HEK293 (cell line): ENCODE measurements around the gene CSTPP1.

Experiments used
- CTCF ChIA-PET: fragments of 350-600 bp; formaldehyde crosslinking; extraction: SDS; loops from one replicate; lab custom pipeline; 2021; ENCODE audit warnings: antibody characterized with exemption; lab: Yijun Ruan, JAX
- POLR2A ChIA-PET: fragments of 300-600 bp; formaldehyde crosslinking; extraction: SDS; loops from one replicate; lab custom pipeline; 2020; ENCODE audit warnings: antibody characterized with exemption, inconsistent platforms; lab: Yijun Ruan, JAX
- H3K27ac ChIP-seq: fragments of 200-500 bp; sonication (Bioruptor generic); 2 replicates; pipeline ENCODE4 v1.5.1; 2014; ENCODE audit warnings: low read depth, low read length, control low read depth, inconsistent platforms; ENCODE audit errors: extremely low read depth
- H3K36me3 ChIP-seq, 2 experiments: fragments of 200-500 bp in 1 of 2; sonication (Bioruptor generic) in 1 of 2; 1 replicate in 1 of 2; 2 replicates in 1 of 2; pipeline ENCODE4 v1.5.1; 2014 to 2017; ENCODE audit warnings: inconsistent platforms in 2 of 2, low read length in 2 of 2; ENCODE audit not compliant: control insufficient read depth in 2 of 2, insufficient read depth in 1 of 2
- H3K4me1 ChIP-seq: fragments of 200-500 bp; sonication (Bioruptor generic); 2 replicates; pipeline ENCODE4 v1.5.1; 2014; ENCODE audit warnings: mild to moderate bottlenecking, low read length, inconsistent platforms; ENCODE audit not compliant: control insufficient read depth, insufficient read depth
- H3K4me3 ChIP-seq: 2 replicates; pipeline ENCODE4 v1.5.1; 2011; ENCODE audit warnings: low read depth, mild to moderate bottlenecking, control low read depth, low read length, moderate library complexity
- H3K9me3 ChIP-seq: fragments of 200-500 bp; sonication (Bioruptor generic); 2 replicates; pipeline ENCODE4 v1.5.1; 2014; ENCODE audit warnings: low read depth, low read length, inconsistent platforms; ENCODE audit not compliant: control insufficient read depth, insufficient read depth
- ELK4 ChIP-seq: IDR thresholded peaks from 2 replicates; pipeline ENCODE4 v1.6.1; 2011; ENCODE audit warnings: mild to moderate bottlenecking, low read depth, low read length, borderline replicate concordance
- GFI1B ChIP-seq: fragments of 450-650 bp; formaldehyde crosslinking; IDR thresholded peaks from 2 replicates; pipeline ENCODE4 v1.5.1; 2016; ENCODE audit warnings: missing biosample characterization, missing genetic modification characterization
- IKZF3 ChIP-seq: fragments of 450-650 bp; IDR thresholded peaks from 2 replicates; pipeline ENCODE4 v1.5.0; 2018; ENCODE audit warnings: missing biosample characterization, mild to moderate bottlenecking, missing genetic modification characterization, moderate library complexity
- REST ChIP-seq: fragments of 450-650 bp; formaldehyde crosslinking; IDR thresholded peaks from 2 replicates; pipeline ENCODE4 v1.5.1; 2016; ENCODE audit warnings: missing biosample characterization, missing genetic modification characterization
- ZFP37 ChIP-seq: fragments of 450-650 bp; formaldehyde crosslinking; IDR thresholded peaks from 2 replicates; pipeline ENCODE4 v1.5.1; 2016; ENCODE audit warnings: missing biosample characterization, missing genetic modification characterization
- ZNF121 ChIP-seq: fragments of 450-650 bp; formaldehyde crosslinking; IDR thresholded peaks from 2 replicates; pipeline ENCODE4 v1.5.1; 2016; ENCODE audit warnings: missing biosample characterization, missing genetic modification characterization
- ZNF169 ChIP-seq: fragments of 450-650 bp; formaldehyde crosslinking; IDR thresholded peaks from 2 replicates; pipeline ENCODE4 v1.5.1; 2016; ENCODE audit warnings: missing biosample characterization, missing genetic modification characterization
- ZNF174 ChIP-seq: fragments of 450-650 bp; formaldehyde crosslinking; IDR thresholded peaks from 2 replicates; pipeline ENCODE4 v1.5.0; 2017; ENCODE audit warnings: missing biosample characterization, mild to moderate bottlenecking, missing genetic modification characterization
- ZNF175 ChIP-seq: fragments of 450-650 bp; formaldehyde crosslinking; IDR thresholded peaks from 2 replicates; pipeline ENCODE4 v1.5.1; 2016; ENCODE audit warnings: missing biosample characterization, missing genetic modification characterization
- ZNF292 ChIP-seq: fragments of 450-650 bp; formaldehyde crosslinking; IDR thresholded peaks from 2 replicates; pipeline ENCODE4 v1.5.1; 2016; ENCODE audit warnings: low read depth, missing biosample characterization, missing genetic modification characterization, borderline replicate concordance
- ZNF302 ChIP-seq: fragments of 450-650 bp; formaldehyde crosslinking; IDR thresholded peaks from 2 replicates; pipeline ENCODE4 v1.5.1; 2016; ENCODE audit warnings: missing biosample characterization, missing genetic modification characterization, low read depth
- ZNF501 ChIP-seq: fragments of 450-650 bp; formaldehyde crosslinking; IDR thresholded peaks from 2 replicates; pipeline ENCODE4 v1.5.1; 2016; ENCODE audit warnings: missing biosample characterization, missing genetic modification characterization
- ZNF548 ChIP-seq: fragments of 450-650 bp; formaldehyde crosslinking; IDR thresholded peaks from 2 replicates; pipeline ENCODE4 v1.5.1; 2016; ENCODE audit warnings: missing biosample characterization, missing genetic modification characterization
- ZNF585B ChIP-seq: fragments of 450-650 bp; formaldehyde crosslinking; IDR thresholded peaks from 2 replicates; pipeline ENCODE4 v1.5.1; 2016; ENCODE audit warnings: missing biosample characterization, missing genetic modification characterization
- ZNF692 ChIP-seq: fragments of 450-650 bp; formaldehyde crosslinking; IDR thresholded peaks from 2 replicates; pipeline ENCODE4 v1.5.1; 2016; ENCODE audit warnings: missing biosample characterization, missing genetic modification characterization
- ZNF76 ChIP-seq: fragments of 450-650 bp; formaldehyde crosslinking; IDR thresholded peaks from 2 replicates; pipeline ENCODE4; 2016; ENCODE audit warnings: low read depth, missing biosample characterization, missing genetic modification characterization, borderline replicate concordance
- ZNF843 ChIP-seq: fragments of 450-650 bp; formaldehyde crosslinking; IDR thresholded peaks from 2 replicates; pipeline ENCODE4 v1.5.1; 2016; ENCODE audit warnings: missing biosample characterization, missing genetic modification characterization
- ZSCAN4 ChIP-seq: fragments of 450-650 bp; formaldehyde crosslinking; IDR thresholded peaks from 2 replicates; pipeline ENCODE4 v1.5.1; 2017; ENCODE audit warnings: missing biosample characterization, missing genetic modification characterization
- TF ChIP-seq, protein P1 (sequence below): fragments of 450-650 bp; formaldehyde crosslinking; IDR thresholded peaks from 2 replicates; pipeline ENCODE4 v1.5.1; 2016; ENCODE audit warnings: missing biosample characterization, missing genetic modification characterization, low read depth

CSTPP1 gene

GRCh38 chr11:46892838-46893237 is 43.7 kb upstream of the CSTPP1 start:
- no peak for TF ChIP-seq ZSCAN4 (tag by site-specific recombination)
- TF ChIP-seq, protein P1, sequence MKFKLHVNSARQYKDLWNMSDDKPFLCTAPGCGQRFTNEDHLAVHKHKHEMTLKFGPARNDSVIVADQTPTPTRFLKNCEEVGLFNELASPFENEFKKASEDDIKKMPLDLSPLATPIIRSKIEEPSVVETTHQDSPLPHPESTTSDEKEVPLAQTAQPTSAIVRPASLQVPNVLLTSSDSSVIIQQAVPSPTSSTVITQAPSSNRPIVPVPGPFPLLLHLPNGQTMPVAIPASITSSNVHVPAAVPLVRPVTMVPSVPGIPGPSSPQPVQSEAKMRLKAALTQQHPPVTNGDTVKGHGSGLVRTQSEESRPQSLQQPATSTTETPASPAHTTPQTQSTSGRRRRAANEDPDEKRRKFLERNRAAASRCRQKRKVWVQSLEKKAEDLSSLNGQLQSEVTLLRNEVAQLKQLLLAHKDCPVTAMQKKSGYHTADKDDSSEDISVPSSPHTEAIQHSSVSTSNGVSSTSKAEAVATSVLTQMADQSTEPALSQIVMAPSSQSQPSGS, result no peak
- TF ChIP-seq ZFP37 (tag by site-specific recombination), result no peak
- TF ChIP-seq ZNF692 (tag by site-specific recombination), result no peak
- no peak for TF ChIP-seq ZNF174
- TF ChIP-seq REST (tag by site-specific recombination), result no peak
- Histone ChIP-seq H3K36me3 (peaks cover 4 to 51% of the 10 kb centered on the region in 2 experiments; a peak in 2 of 3 replicates), H3K9me3 (no peaks in the 10 kb centered on the region), H3K4me3 (no peak overlapping the region), H3K4me1 (no peaks in the 10 kb centered on the region), H3K27ac (no peak overlapping the region)
- POLR2A ChIA-PET, result no interaction called here
- CTCF ChIA-PET, result interaction anchor here (0.7 to 3.9 kb wide), 5 partner anchors 9 to 272 kb away, joined by 3 to 48 read pairs (median 4); no protein-coding TSS in a partner anchor

GRCh38 chr11:46894506-46894905 is 42.1 kb upstream of the CSTPP1 start:
- ChIA-PET POLR2A (no interaction called here), CTCF (interaction anchor here (0.9 to 3.3 kb wide), 4 partner anchors 22 to 268 kb away, joined by 3 to 15 read pairs (median 5); no protein-coding TSS in a partner anchor)
- Histone ChIP-seq H3K4me3 (no peak overlapping the region), H3K27ac (no peak overlapping the region), H3K36me3 (peaks cover 4 to 55% of the 10 kb centered on the region in 2 experiments; a peak in 2 of 3 replicates), H3K4me1 (no peaks in the 10 kb centered on the region), H3K9me3 (no peaks in the 10 kb centered on the region)
- no peak for TF ChIP-seq GFI1B (tag by site-specific recombination)
- TF ChIP-seq ZNF843 (tag by site-specific recombination), result no peak
- TF ChIP-seq ZNF76, result no peak
- no peak for TF ChIP-seq ELK4
- no peak for TF ChIP-seq ZNF175 (tag by site-specific recombination)
- TF ChIP-seq ZNF121, result no peak
- no peak for TF ChIP-seq ZNF292 (tag by site-specific recombination)
- no peak for TF ChIP-seq ZNF501 (tag by site-specific recombination)
- TF ChIP-seq ZNF585B (tag by site-specific recombination), result no peak
- no peak for TF ChIP-seq ZNF302 (tag by site-specific recombination)
- TF ChIP-seq ZNF548 (tag by site-specific recombination), result no peak
- TF ChIP-seq IKZF3 (tag by site-specific recombination), result no peak
- no peak for TF ChIP-seq ZSCAN4 (tag by site-specific recombination)
- no peak for TF ChIP-seq ZNF169
